Stomach (tissue), 4 donors: Measurements from ENCODE around the gene DCX.

ENCODE experiments used
- POLR2A ChIP-seq, 4 donors: fragments of 450-650 bp; IDR thresholded peaks; one replicate each; pipeline ENCODE4 v1.6.1; 2016; ENCODE audit warnings: antibody characterized with exemption in 4 of 4, control low read depth in 2 of 4, mild to moderate bottlenecking in 1 of 4, moderate library complexity in 1 of 4
- POLR2AphosphoS5 ChIP-seq, 3 donors: sonication (generic); formaldehyde crosslinking; IDR thresholded peaks; one replicate each; pipeline ENCODE4 v1.6.1; 2016; ENCODE audit warnings: antibody characterized with exemption in 3 of 3
- TF ChIP-seq, protein P1 (sequence below), 7 experiments: fragments of 450-650 bp in 4 of 7; fragments of 200-600 bp in 3 of 7; sonication (generic) in 3 of 7; IDR thresholded peaks; one replicate each; pipeline ENCODE4 v1.5.1; 2016 to 2019; ENCODE audit warnings: antibody characterized with exemption in 7 of 7, control low read depth in 2 of 7, mild to moderate bottlenecking in 1 of 7

DNA sequence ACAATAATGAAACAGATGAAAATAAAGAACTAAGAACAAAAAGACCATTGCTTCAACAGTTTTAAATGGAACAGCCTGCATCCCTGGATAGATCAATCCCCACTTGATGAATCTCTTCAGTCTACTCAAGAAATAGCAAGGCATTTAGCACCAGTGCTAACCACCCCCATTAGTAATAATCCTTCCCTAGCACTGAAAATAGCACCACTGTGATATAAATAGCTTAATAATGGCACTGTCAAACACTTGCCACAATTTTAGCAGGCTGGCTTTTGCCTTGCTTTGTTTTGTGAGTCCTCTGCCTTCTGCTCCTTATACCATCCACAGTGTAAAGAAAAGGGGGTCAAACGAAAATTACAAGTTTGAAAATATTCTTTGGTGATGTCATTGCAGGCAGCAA is 17.4 kb downstream of the DCX start:
- TF ChIP-seq, protein P1, sequence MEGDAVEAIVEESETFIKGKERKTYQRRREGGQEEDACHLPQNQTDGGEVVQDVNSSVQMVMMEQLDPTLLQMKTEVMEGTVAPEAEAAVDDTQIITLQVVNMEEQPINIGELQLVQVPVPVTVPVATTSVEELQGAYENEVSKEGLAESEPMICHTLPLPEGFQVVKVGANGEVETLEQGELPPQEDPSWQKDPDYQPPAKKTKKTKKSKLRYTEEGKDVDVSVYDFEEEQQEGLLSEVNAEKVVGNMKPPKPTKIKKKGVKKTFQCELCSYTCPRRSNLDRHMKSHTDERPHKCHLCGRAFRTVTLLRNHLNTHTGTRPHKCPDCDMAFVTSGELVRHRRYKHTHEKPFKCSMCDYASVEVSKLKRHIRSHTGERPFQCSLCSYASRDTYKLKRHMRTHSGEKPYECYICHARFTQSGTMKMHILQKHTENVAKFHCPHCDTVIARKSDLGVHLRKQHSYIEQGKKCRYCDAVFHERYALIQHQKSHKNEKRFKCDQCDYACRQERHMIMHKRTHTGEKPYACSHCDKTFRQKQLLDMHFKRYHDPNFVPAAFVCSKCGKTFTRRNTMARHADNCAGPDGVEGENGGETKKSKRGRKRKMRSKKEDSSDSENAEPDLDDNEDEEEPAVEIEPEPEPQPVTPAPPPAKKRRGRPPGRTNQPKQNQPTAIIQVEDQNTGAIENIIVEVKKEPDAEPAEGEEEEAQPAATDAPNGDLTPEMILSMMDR (IDR thresholded peaks at IDR 0.05) = no peak
- TF ChIP-seq POLR2AphosphoS5 (IDR thresholded peaks at IDR 0.05) (no peak), POLR2A (IDR thresholded peaks at IDR 0.05) (no peak)
